H1 (cell line): Measurements from ENCODE around the gene EXOC6. TPM values are rescaled to one million over a fixed set of nuclear protein-coding genes. Genes with fewer than 3 reads are reported as not detected.

Source experiments
- CTCF ChIA-PET: fragments of 300-600 bp; sonication (Branson Sonifier 250); formaldehyde crosslinking; loops from one replicate; lab custom pipeline; 2021; ENCODE audit not compliant: partially characterized antibody; lab: Charles Lee
- POLR2A ChIA-PET: fragments of 300-600 bp; sonication (Branson Sonifier 250); formaldehyde crosslinking; loops from one replicate; lab custom pipeline; 2021; ENCODE audit warnings: inconsistent platforms; ENCODE audit not compliant: partially characterized antibody; lab: Charles Lee
- DNase-seq, 2 experiments: peaks; one replicate each; pipeline versions ENCODE4 v3.0.0 to v3.0.0-alpha.2; 2010 to 2022; ENCODE audit warnings: low spot score in 2 of 2, low read depth in 1 of 2, mixed read lengths in 1 of 2
- FAIRE-seq: peaks from 2 replicates; lab custom pipeline; 2011; peaks lifted over from hg19 to GRCh38; lab: Jason Lieb, UNC
- H2AFZ ChIP-seq: 2 replicates; pipeline ENCODE4 v1.8.1; 2012; ENCODE audit warnings: low read length, inconsistent platforms
- H2AK5ac ChIP-seq: 2 replicates; pipeline ENCODE4 v1.6.1; 2013; ENCODE audit warnings: low read depth, low read length
- H2BK120ac ChIP-seq: replicated peaks from 2 replicates; pipeline ENCODE3; 2013; ENCODE audit warnings: low read depth, low read length, inconsistent platforms
- H2BK12ac ChIP-seq: 2 replicates; pipeline ENCODE4 v1.6.1; 2013; ENCODE audit warnings: low read depth, low read length
- H2BK15ac ChIP-seq: 2 replicates; pipeline ENCODE4 v1.6.1; 2013; ENCODE audit warnings: low read length
- H2BK20ac ChIP-seq: 2 replicates; pipeline ENCODE4 v1.6.1; 2013; ENCODE audit warnings: low read length
- H2BK5ac ChIP-seq: 2 replicates; pipeline ENCODE4 v1.6.1; 2013; ENCODE audit warnings: low read depth, low read length
- H3K14ac ChIP-seq: 2 replicates; pipeline ENCODE4 v1.6.1; 2013; ENCODE audit warnings: inconsistent platforms; ENCODE audit not compliant: insufficient read length
- H3K18ac ChIP-seq: 2 replicates; pipeline ENCODE4 v1.6.1; 2013; ENCODE audit warnings: low read length; ENCODE audit errors: extremely low read depth
- H3K23ac ChIP-seq: 2 replicates; pipeline ENCODE4 v1.6.1; 2013; ENCODE audit warnings: inconsistent platforms; ENCODE audit not compliant: insufficient read length
- H3K23me2 ChIP-seq: 2 replicates; pipeline ENCODE4 v1.6.1; 2013; ENCODE audit warnings: low read depth, low read length
- H3K27ac ChIP-seq: 2 replicates; pipeline ENCODE4 v1.6.1; 2011; ENCODE audit warnings: low read depth, low read length, inconsistent platforms
- H3K27me3 ChIP-seq, 4 experiments: replicated peaks in 1 of 4; 1 replicate in 1 of 4; 2 replicates in 3 of 4; pipeline versions ENCODE4 v1.6.1 to v1.8.1; 2011 to 2013; ENCODE audit warnings: low read length in 3 of 4, mild to moderate bottlenecking in 3 of 4, inconsistent platforms in 2 of 4, mixed read lengths in 2 of 4, moderate library complexity in 1 of 4; ENCODE audit not compliant: control insufficient read depth in 3 of 4, insufficient read depth in 3 of 4; ENCODE audit errors: extremely low read depth in 1 of 4
- H3K36me3 ChIP-seq, 4 experiments: 2 replicates each; pipeline versions ENCODE4 v1.6.1 to v1.8.1; 2011 to 2013; ENCODE audit warnings: mild to moderate bottlenecking in 4 of 4, low read length in 3 of 4, moderate library complexity in 2 of 4, control low read depth in 1 of 4, inconsistent platforms in 1 of 4; ENCODE audit not compliant: insufficient read depth in 4 of 4, control insufficient read depth in 2 of 4
- H3K4ac ChIP-seq: replicated peaks from 2 replicates; pipeline ENCODE3; 2013; ENCODE audit warnings: low read length, low read depth, mixed read lengths, inconsistent platforms; ENCODE audit not compliant: insufficient read length
- H3K4me1 ChIP-seq, 4 experiments: replicated peaks in 1 of 4; 1 replicate in 1 of 4; 2 replicates in 3 of 4; pipeline versions ENCODE4 v1.6.1 to v1.8.1; 2011 to 2013; ENCODE audit warnings: low read length in 3 of 4, inconsistent platforms in 2 of 4, mixed read lengths in 1 of 4; ENCODE audit not compliant: insufficient read depth in 4 of 4, control insufficient read depth in 3 of 4
- H3K4me2 ChIP-seq, 2 experiments: 2 replicates each; pipeline versions ENCODE4 v1.6.1 to v1.8.1; 2011 to 2013; ENCODE audit warnings: low read depth in 2 of 2, low read length in 2 of 2, control low read depth in 1 of 2, inconsistent platforms in 1 of 2, mild to moderate bottlenecking in 1 of 2; ENCODE audit not compliant: insufficient read depth in 1 of 2
- H3K4me3 ChIP-seq, 4 experiments: fragments of 200-600, 300-600 bp in 1 of 4; sonication (generic), shearing (Covaris generic), sonication (Bioruptor Twin) in 1 of 4; 2 replicates each; pipeline versions ENCODE4 v1.5.1 to v1.8.1; 2011 to 2016; ENCODE audit warnings: low read length in 4 of 4, low read depth in 3 of 4, control low read depth in 2 of 4, inconsistent platforms in 2 of 4, mild to moderate bottlenecking in 2 of 4, mixed read lengths in 1 of 4, moderate library complexity in 1 of 4; ENCODE audit not compliant: insufficient read depth in 2 of 4; ENCODE audit errors: extremely low read depth in 1 of 4
- H3K56ac ChIP-seq: replicated peaks from 2 replicates; pipeline ENCODE3; 2013; ENCODE audit warnings: low read depth, mild to moderate bottlenecking, mixed read lengths, low read length, inconsistent platforms; ENCODE audit not compliant: insufficient read length
- H3K79me1 ChIP-seq: 2 replicates; pipeline ENCODE4 v1.6.1; 2013; ENCODE audit warnings: low read depth, low read length, control low read depth
- H3K79me2 ChIP-seq, 2 experiments: 2 replicates each; pipeline versions ENCODE4 v1.6.1 to v1.8.1; 2012 to 2013; ENCODE audit warnings: low read length in 2 of 2, mild to moderate bottlenecking in 2 of 2, inconsistent platforms in 1 of 2; ENCODE audit not compliant: insufficient read depth in 2 of 2, control insufficient read depth in 1 of 2
- H3K9ac ChIP-seq, 4 experiments: replicated peaks in 1 of 4; 1 replicate in 1 of 4; 2 replicates in 3 of 4; pipeline versions ENCODE4 v1.6.1 to v1.8.1; 2011 to 2013; ENCODE audit warnings: low read depth in 3 of 4, low read length in 3 of 4, control low read depth in 2 of 4, mild to moderate bottlenecking in 2 of 4, moderate library complexity in 2 of 4, inconsistent platforms in 1 of 4; ENCODE audit errors: extremely low read depth in 1 of 4
- H3K9me3 ChIP-seq, 2 experiments: 2 replicates each; pipeline versions ENCODE4 v1.6.1 to v1.8.1; 2012 to 2013; ENCODE audit warnings: mild to moderate bottlenecking in 2 of 2, moderate library complexity in 2 of 2, control low read depth in 1 of 2, inconsistent platforms in 1 of 2, low read depth in 1 of 2, low read length in 1 of 2, mixed read lengths in 1 of 2; ENCODE audit not compliant: insufficient read depth in 2 of 2
- H4K20me1 ChIP-seq, 2 experiments: replicated peaks in 1 of 2; 2 replicates each; pipeline versions ENCODE3 to v1.8.1; 2011 to 2013; ENCODE audit warnings: inconsistent platforms in 2 of 2, low read length in 2 of 2, mild to moderate bottlenecking in 1 of 2; ENCODE audit not compliant: insufficient read depth in 2 of 2, control insufficient read depth in 1 of 2
- H4K5ac ChIP-seq: 2 replicates; pipeline ENCODE4 v1.6.1; 2013; ENCODE audit warnings: low read length, low read depth, mixed read lengths, inconsistent platforms; ENCODE audit not compliant: insufficient read length
- H4K8ac ChIP-seq: 2 replicates; pipeline ENCODE4 v1.8.0; 2013; ENCODE audit warnings: mild to moderate bottlenecking, moderate library complexity, low read length, inconsistent platforms; ENCODE audit not compliant: insufficient read depth; ENCODE audit errors: extremely low read depth
- H4K91ac ChIP-seq: replicated peaks from 2 replicates; pipeline ENCODE3; 2013; ENCODE audit warnings: low read length, mixed read lengths, inconsistent platforms; ENCODE audit not compliant: insufficient read length
- BACH1 ChIP-seq: IDR thresholded peaks from 2 replicates; pipeline ENCODE4 v1.6.1; 2012; ENCODE audit warnings: low read length, improper control_type of control experiment
- CBX5 ChIP-seq: fragments of 300-800, 300-1000 bp; sonication (generic); IDR thresholded peaks from 2 replicates; pipeline ENCODE4 v1.7.1; 2016; ENCODE audit warnings: antibody characterized with exemption, low read length, low read depth
- CTBP2 ChIP-seq: IDR thresholded peaks from 2 replicates; pipeline ENCODE4 v1.7.0; 2011; ENCODE audit warnings: borderline replicate concordance, mild to moderate bottlenecking, moderate library complexity, mixed read lengths, low read length; ENCODE audit not compliant: insufficient read depth, insufficient read length
- EP300 ChIP-seq, 2 experiments: IDR thresholded peaks; 1 replicate in 1 of 2; 2 replicates in 1 of 2; pipeline ENCODE4 v1.6.1; 2011 to 2012; ENCODE audit warnings: low read depth in 2 of 2, low read length in 2 of 2, mild to moderate bottlenecking in 2 of 2, borderline replicate concordance in 1 of 2, inconsistent platforms in 1 of 2, moderate library complexity in 1 of 2
- FOSL1 ChIP-seq: IDR thresholded peaks from 2 replicates; pipeline ENCODE4 v1.6.1; 2011; ENCODE audit warnings: mild to moderate bottlenecking, low read depth, low read length, moderate library complexity; ENCODE audit not compliant: insufficient read depth
- MAFK ChIP-seq: IDR thresholded peaks from 2 replicates; pipeline ENCODE4 v1.6.1; 2012; ENCODE audit warnings: low read depth, mild to moderate bottlenecking, improper control_type of control experiment, low read length
- NANOG ChIP-seq: IDR thresholded peaks from 2 replicates; pipeline ENCODE4 v1.6.1; 2011; ENCODE audit warnings: low read length, low read depth, mild to moderate bottlenecking, inconsistent platforms; ENCODE audit not compliant: insufficient read depth, poor library complexity, severe bottlenecking
- POLR2A ChIP-seq, 2 experiments: IDR thresholded peaks; 1 replicate in 1 of 2; 2 replicates in 1 of 2; pipeline ENCODE4 v1.6.1; 2011; ENCODE audit warnings: low read depth in 2 of 2, low read length in 2 of 2, mild to moderate bottlenecking in 2 of 2; ENCODE audit errors: control extremely low read depth in 1 of 2
- SRF ChIP-seq: IDR thresholded peaks from 2 replicates; pipeline ENCODE4 v1.6.1; 2011; ENCODE audit warnings: mild to moderate bottlenecking, low read depth, low read length, moderate library complexity
- TAF7 ChIP-seq: optimal IDR thresholded peaks from 2 replicates; pipeline ENCODE3; 2011; ENCODE audit warnings: low read depth, mild to moderate bottlenecking, inconsistent platforms, low read length, moderate library complexity, borderline replicate concordance
- TBP ChIP-seq: IDR thresholded peaks from 2 replicates; pipeline ENCODE4 v1.6.1; 2011; ENCODE audit warnings: low read depth, low read length, improper control_type of control experiment
- WGBS, 2 experiments: shearing (Covaris generic) in 1 of 2; methylation state at CpG; one replicate each; pipeline versions ENCODE4 v1.1.6 to v1.1.7; 2013 to 2015; ENCODE audit warnings: low lambda C conversion rate in 2 of 2, mixed read lengths in 2 of 2, inconsistent platforms in 1 of 2, low coverage in 1 of 2, missing lambda C conversion rate in 1 of 2; ENCODE audit not compliant: insufficient replicate concordance in 2 of 2, insufficient coverage in 1 of 2, insufficient read length in 1 of 2; ENCODE audit errors: extremely low coverage in 1 of 2, missing lambda C conversion rate in 1 of 2; 5-methylcytosine and 5-hydroxymethylcytosine counted together
- polyA plus RNA-seq, 7 experiments: library from polyadenylated mRNA; depleted of rRNA in 3 of 7; stranded (reverse) in 5 of 7; unstranded in 2 of 7; fragments of >200 nt in 5 of 7; fragments of 200-250 nt in 2 of 7; gene quantifications; 1 replicate in 5 of 7; 2 replicates in 1 of 7; 4 replicates in 1 of 7; pipeline versions ENCODE4 v1.2.1 to v1.2.3, GENCODE V29; 2011 to 2013; ENCODE audit warnings: missing spikeins in 2 of 7, mixed read lengths in 2 of 7
- total RNA-seq: library from RNA; stranded (reverse); fragmentation: NEBNext Ultra II Directional; extraction: Animal tissue kit (Norgen Biotek cat#: 25700); gene quantifications from 2 replicates; pipeline ENCODE4 v1.2.1, GENCODE V29; 2021

Gene EXOC6
- total and polyA plus RNA-seq, 2 of the 8 experiments (the other 6 are each of a cell fraction or from before 2014, with no cell fraction given) = 1.7 to 4.5 TPM

GRCh38 chr10:93067443-93068365 lies 219.4 kb downstream of the EXOC6 start:
- H3K4me3 ChIP-seq = peak overlapping the region; percentile 29 to 52 (median 38); a peak in 6 of 8 replicates
- no peak overlapping the region for H3K4ac ChIP-seq
- peak; percentile 13 for FAIRE-seq
- peaks cover 99 to 100% (median 99%) of the 10 kb centered on the region in 4 experiments for H3K27me3 ChIP-seq
- CTCF ChIA-PET = interaction anchor here (0.8 to 14.8 kb wide), 20 partner anchors 6 to 422 kb away, joined by 3 to 147 read pairs (median 4); partner anchors contain the start of genes CYP26A1 and MYOF
- no peak overlapping the region for H3K14ac ChIP-seq
- no peak overlapping the region for H2BK20ac ChIP-seq
- H3K4me2 ChIP-seq = peak overlapping the region; percentile 84 to 88
- no peak overlapping the region for H2BK120ac ChIP-seq
- H3K9me3 ChIP-seq = no peaks in the 10 kb centered on the region
- no peak overlapping the region for H3K56ac ChIP-seq
- no peak for DNase-seq
- no peak overlapping the region for H2AFZ ChIP-seq
- no peak overlapping the region for H4K91ac ChIP-seq
- TF ChIP-seq CTBP2 (no peak), SRF (no peak), POLR2A (IDR thresholded peaks at IDR 0.05; ENCODE audit: control extremely low read depth in 1 of 2, low read depth in 2 of 2, low read length in 2 of 2) (no peak), FOSL1 (no peak), BACH1 (no peak), TBP (no peak), EP300 (IDR thresholded peaks at IDR 0.05; ENCODE audit: borderline replicate concordance in 1 of 2, low read depth in 2 of 2, low read length in 2 of 2) (no peak), MAFK (no peak), TAF7 (no peak), NANOG (no peak), CBX5 (no peak)
- no peaks in the 10 kb centered on the region for H3K79me2 ChIP-seq
- H3K79me1 ChIP-seq = no peaks in the 10 kb centered on the region
- POLR2A ChIA-PET = no interaction called here
- no peak overlapping the region for H3K27ac ChIP-seq
- H3K4me1 ChIP-seq = peaks cover 0 to 31% (median 23%) of the 10 kb centered on the region in 4 experiments; a peak in 6 of 7 replicates
- peak overlapping the region; percentile 29; the same call in 1 of the 2 replicates for H2AK5ac ChIP-seq
- H2BK12ac ChIP-seq = no peak overlapping the region; the same call in 1 of the 2 replicates
- H4K5ac ChIP-seq = no peak overlapping the region
- H3K23me2 ChIP-seq = peaks cover 14% of the 10 kb centered on the region; the same call in 1 of the 2 replicates
- no peak overlapping the region for H4K8ac ChIP-seq
- no peak overlapping the region for H2BK15ac ChIP-seq
- no peak overlapping the region for H2BK5ac ChIP-seq
- no peak overlapping the region for H3K23ac ChIP-seq
- H4K20me1 ChIP-seq = peaks cover 9 to 38% of the 10 kb centered on the region in 2 experiments
- H3K9ac ChIP-seq = no peak overlapping the region
- WGBS, 2 experiments = 23% methylated on average over 17 of the region's 17 CpGs; no CpG with 5 or more reads in 1 of the 2 experiments
- H3K18ac ChIP-seq = peak overlapping the region; percentile 6; the same call in 1 of the 2 replicates
- H3K36me3 ChIP-seq = peaks cover 0 to 15% (median 1%) of the 10 kb centered on the region in 4 experiments; a peak in 1 of 8 replicates
